Measurements from ENCODE around the gene EFCC1.

DNA sequence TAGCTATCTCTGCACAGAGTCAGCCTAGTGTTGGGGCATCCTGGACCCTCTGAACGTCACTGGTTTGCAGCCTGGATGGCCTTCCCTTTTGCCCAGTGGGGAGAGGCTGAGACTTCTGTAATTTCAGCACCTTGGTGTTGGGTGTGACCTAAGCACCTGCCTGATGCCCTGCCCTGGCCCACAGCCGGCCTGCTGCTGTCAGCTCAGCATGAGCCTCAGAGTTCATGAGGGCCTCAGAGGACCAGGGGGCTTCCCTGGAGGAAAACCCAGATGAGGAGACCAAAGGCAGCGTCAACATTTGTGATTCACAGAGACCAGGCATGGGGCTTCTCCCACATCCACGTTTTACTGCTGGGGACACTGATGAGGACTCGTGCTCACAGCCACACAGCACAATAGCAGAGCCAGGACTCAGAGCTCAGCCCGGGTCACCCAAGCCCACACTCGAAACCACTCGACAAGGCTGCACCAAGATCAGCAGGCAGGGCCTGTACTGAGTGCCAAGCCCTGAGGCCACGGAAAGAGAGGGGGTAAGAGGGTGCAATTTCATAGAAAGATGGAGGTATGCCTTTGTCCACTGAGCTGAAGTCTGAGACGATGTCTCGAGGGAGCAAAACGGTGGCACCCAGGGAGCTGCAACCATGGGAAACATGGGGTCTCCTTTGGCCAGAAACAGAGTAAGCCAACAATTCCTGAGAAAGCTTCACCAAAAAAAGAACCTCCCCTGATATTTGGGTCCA is 49.6 kb downstream of the EFCC1 start:
- TF ChIP-seq, protein P1, sequence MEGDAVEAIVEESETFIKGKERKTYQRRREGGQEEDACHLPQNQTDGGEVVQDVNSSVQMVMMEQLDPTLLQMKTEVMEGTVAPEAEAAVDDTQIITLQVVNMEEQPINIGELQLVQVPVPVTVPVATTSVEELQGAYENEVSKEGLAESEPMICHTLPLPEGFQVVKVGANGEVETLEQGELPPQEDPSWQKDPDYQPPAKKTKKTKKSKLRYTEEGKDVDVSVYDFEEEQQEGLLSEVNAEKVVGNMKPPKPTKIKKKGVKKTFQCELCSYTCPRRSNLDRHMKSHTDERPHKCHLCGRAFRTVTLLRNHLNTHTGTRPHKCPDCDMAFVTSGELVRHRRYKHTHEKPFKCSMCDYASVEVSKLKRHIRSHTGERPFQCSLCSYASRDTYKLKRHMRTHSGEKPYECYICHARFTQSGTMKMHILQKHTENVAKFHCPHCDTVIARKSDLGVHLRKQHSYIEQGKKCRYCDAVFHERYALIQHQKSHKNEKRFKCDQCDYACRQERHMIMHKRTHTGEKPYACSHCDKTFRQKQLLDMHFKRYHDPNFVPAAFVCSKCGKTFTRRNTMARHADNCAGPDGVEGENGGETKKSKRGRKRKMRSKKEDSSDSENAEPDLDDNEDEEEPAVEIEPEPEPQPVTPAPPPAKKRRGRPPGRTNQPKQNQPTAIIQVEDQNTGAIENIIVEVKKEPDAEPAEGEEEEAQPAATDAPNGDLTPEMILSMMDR (IDR thresholded peaks at IDR 0.05): no peak
- TF ChIP-seq POLR2A (IDR thresholded peaks at IDR 0.05) (no peak), POLR2AphosphoS5 (IDR thresholded peaks at IDR 0.05) (no peak)
